CMK (cell line): ENCODE results near the gene ADGRB2.

Experiments used
- DNase-seq: peaks from one replicate; pipeline ENCODE4 v3.0.0-alpha.2; 2010; ENCODE audit warnings: low read depth

Gene ADGRB2

DNA sequence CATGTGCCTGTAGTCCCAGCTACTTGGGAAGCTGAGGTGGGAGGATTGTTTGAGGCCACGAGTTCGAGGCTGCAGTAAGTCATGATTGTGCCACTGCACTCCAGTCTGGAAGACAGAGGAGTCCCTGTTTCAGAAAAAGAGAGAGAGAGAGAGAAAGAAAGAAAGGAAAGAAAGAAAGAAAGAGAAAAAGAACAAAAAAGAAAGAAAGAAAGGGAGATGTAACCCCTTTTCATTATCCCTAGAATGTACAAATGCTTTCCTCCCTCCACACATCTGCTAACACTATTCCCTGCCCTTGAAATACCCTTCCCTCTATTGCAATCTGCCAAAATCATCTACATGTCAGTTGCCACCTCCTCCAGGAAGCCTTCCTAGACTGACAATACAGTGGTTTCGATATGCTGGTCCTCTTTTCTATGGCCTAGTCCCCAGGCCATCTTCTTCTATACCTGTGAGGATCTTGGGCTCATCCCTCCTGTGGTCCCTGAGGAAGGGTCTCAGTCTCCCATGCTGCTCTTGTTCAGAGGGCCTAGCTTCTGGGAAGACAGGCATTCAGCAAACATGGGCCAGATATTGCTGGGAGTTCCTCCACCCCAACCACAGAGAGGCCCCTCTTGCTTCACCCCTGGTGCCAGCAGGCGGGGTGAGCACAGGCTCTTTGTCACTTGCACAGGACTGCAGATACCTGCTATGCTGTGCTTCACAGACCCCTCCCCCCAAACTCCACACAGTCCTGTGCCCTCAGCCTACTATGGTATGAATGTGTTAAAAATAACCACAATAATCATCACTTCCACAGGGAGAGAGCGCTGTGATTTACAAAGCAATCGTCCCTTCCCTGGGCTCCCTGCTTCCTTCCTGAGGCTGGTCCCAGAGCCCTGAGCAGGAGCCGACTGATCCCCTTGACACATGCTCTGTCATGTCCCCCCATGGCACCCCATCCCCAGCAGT, 14.1 kb downstream of the ADGRB2 start:
- no peak for DNase-seq

DNA sequence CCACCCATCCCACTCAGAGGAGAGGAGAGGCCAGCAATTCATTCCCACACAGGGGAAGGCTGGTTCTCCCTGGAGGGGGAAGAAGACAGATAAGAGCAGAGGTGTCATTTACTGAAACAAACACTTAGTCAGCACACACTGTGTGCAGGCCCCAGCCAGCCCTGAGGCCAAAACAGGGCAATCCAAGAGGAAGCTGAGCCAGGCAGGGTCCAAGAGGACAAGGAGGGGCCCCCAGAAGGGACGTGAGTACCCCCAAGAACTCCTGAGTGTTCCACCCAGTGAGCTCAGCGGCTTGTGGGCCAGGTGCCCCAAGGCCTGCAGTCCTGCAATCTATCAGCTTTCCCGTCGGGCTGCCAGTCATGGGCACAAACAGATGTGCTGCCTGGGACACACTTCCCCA, 15.8 kb downstream of the ADGRB2 start:
- no peak for DNase-seq

DNA sequence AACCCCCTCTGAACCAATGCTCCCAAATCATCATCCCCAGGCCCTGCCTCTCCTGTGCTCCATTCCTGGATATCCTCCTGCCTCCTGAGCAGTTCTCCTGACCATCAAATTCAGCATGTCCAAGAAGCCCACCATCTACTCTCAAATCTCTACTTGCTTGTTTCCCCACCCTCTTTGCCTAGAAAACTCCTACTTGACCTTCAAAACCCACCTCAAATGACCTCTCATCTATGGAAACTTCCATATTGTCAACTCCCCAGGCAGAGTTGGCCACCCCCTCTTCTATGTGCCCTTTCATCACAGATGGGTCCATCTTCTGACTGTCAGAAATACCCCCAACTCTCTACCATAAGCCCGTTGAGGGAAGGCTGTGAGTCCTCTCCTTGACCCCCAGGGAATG, 16.8 kb downstream of the ADGRB2 start:
- no peak for DNase-seq

DNA sequence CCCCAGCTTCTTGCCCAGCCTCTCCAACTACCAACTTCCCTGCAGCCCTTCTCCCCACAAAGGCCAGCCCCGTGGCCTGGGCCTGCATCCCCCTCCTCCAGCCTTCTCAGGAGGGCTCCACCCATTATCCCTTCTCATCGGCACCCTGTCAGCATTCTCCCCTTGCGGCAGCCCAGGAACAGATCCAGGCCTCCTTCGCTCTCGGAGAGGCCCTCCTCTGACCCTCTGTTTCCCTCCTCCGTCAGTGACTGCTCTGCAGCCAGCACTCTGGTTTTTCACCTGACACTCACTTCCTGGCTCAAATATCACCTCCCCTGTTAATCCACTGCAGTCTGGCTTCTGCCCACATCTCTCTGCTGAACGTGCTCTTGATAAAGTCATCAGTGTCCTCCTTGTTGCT, 17.5 kb downstream of the ADGRB2 start:
- no peak for DNase-seq

DNA sequence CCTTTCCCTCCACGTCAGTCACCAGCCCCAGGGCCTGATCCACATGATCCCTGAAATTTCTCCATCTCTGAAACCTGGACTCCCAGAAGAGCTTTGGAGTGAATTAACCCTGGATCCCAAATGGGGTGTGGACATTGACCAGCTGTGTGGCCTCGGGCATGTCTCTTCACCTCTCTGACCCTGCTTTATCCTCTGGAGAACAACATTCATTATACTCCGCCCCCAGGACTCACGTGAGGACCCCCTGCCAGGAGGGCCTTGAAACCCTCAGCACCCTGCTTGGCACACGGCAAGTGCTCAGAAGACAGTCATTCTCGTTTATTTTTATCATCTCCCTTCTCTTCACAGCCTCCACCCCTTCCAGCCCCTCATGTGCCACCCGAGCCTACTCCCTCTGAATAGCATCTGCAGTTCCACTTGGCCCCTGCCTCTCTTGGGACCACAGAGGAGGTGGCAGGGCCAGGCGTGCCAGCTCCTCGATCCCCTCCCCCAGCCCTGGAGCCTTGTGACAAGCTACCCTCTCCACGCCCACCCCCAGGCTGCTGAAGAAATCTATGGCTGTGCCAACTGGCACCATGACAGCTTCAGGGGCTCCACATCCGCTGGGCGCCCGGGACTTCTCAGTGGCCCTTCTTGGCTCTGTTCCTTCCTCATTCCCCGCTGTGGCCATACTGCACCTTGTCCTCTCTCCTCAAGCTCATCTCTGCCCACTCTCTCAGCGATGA, 18.0 kb downstream of the ADGRB2 start:
- DNase-seq: no peak

DNA sequence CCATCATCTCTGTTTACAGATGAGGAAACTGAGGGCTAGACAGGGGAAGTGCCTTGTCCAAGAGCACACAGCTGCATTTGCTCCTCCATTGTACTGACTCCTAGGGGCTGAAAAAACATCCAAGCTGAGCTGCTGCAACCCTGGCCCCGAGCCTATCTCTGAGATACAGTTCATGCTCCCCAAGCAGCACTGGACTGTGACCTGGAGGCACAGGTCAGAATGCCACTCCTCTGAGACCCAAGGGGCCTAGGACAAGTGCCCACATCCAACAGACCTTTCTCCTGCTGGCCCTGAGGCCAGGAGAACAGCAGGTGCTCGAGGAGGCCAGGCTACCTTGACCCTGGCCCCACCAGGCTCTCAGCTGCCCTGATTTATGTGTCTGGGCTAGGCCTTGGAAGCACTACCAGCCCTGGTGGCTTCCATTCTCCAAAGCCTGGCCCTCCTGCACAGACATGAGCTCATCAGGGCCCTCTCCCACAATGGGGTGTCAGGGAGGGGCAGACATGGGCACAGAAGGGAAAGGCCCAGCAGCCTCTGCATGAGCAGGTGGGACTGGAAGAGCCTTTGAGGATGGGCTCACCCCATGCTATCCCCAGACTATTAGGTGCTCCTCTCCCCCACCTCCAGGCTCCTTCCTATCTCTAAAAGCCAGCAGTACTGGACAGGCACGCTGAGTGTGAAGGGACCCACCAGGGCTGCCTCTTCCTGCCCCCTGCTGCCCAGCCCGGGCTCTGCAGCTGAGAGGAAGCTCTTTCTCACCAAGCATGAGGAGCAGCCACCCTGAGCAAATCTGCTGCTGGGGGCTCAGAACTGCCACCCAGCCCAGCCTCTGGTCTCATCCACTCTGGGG, 18.8 kb downstream of the ADGRB2 start:
- no peak for DNase-seq

DNA sequence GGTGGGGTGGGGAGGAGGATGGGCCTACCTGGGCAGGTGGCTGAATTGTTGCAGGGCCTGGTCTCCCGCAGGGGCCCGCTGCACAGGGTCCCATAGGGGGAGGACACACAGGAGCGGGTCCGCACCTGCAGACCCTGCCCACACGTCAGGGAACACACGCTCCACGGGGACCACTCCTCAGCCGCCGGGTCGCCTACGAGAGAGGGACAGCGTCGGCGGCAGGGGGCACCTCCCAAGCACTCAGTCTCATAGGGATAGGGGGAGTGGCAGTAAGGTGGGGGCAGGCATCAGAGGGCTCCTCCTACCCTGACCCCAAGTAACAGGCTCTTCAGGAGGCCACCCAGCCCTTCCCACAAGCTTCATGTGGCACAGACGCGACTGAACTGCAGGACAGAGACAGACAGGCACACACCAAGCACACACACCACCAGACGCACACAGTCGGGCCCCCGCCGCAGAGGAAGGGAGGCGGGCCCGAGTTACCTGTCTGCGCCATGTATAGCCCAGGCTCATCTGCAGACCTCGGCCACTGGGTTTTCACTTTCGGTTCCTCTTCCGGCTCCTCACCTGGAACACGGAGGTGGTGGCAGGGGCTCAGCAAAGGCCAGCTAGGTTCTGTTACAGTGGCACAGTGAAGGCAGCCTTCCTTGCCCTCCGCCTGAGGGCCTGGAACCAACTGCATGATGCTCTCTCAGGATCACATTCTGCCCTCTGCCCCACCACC, 19.8 kb downstream of the ADGRB2 start:
- no peak for DNase-seq

DNA sequence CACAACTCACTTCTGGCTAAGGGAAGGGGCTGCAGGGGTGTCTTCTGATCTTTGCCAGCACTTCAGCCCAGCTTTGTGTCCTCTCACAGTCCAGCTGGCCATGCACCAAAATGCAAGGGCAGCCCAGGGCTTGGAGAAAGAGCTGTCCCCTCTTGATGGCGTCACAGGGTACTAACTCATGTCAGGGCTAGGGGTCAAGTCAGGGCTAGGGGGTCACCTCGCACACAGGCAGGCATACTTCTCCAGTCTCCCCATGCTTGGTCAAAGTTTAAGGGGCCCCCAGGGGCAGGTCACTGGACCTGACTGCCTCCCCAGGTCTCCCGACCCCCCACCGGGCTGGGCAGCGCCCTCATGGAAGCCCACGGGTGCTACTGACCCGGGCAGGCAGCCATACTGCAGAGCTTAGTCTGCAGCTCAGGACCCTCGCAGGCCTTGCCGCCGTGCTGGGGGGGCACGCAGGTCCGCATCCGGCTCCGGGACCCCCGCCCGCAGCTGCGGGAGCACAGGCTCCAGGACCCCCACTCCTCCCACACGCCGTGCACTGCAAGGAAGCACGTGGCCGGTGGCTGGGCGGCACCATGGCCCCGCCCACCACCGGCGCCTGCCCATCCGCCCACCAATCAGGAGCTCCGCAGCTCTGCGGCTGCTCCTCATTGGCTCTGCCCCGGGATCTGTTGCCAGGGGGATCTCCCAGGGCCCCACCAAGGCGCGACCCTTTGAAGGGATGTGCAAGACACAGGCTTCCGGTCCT, 21.5 kb downstream of the ADGRB2 start:
- DNase-seq: no peak

DNA sequence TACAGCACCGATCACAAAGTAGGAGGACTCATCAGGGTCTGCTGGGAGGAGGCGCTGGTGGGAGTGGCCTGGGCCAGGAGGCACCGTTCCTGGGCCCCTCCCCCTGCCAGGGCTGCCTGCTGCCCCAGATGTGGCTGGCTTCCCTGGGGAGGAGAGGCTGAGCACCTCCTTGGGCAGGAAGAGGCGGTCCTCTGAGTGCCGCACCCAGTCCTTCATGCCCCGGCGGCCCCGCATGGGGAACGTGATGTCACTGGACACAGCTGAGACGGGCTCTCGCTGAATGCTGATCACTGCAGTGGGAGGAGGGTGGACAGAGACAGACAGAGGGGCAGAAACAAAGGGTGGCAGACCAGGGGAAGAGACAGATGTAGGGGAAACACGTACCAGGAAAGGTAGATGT, 24.8 kb downstream of the ADGRB2 start:
- no peak for DNase-seq

DNA sequence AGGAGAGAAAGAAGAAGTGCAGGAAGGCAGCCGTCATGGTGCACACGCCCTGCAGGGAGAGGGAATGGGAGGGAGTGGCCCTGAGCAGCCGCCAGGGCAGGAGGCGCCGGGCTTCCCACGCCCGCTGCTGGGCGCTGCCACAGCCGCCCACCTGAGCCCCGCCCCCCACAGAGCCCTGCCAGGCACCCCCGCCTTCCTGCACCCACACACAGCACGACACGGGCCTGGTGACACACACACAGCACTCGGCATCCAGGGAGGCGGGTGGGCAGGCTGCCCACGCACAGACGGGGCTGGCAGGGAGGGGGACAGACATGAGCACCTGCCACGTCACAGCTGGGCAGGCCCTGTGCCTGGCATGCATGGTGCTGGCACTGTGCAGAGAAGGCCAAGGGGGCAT, 27.5 kb downstream of the ADGRB2 start:
- DNase-seq: no peak

DNA sequence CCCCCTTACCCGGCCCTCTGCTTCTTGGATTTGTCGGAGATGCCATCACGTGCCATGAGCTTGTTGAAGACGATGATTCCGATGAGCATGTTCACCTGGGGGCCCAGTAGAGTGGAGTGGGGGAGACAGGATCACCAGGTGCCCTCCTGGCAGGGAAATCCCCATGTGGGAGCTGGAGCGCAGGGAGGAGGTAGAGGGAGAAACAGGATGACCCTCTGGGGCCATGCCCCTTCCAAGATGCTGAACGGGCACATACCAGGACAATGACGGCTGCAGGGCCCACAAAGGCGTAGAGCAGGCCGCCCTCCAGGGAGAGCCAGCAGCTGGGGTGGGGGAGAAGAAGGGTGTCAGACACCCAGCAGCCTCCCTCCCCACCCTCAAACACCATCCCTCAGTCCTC, 28.6 kb downstream of the ADGRB2 start:
- DNase-seq: no peak

DNA sequence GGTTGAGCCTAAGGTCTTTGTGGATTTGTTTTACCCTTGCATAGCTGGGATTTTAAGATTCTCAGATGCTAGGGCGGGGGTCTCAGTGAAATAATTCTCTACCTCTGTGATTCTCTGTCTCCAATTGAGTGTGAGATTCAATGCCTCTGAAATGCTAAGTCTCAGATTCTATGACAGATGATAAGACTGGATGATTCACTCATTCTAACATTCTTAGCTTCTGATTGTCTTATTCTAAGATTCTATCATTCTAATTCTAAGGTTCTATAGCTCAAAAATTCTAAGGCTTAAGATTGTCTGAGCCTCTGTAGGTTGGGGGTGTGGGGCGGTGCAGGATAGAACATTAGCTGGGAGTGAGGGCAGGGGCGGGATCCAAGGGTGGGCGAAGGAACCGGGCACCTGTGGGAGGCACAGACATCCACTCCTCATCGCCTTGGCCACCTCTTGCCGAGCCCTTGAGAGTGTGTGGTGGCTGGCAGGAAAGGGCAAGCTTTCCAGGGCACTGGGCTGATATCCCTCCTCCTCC, 29.5 kb downstream of the ADGRB2 start:
- no peak for DNase-seq

DNA sequence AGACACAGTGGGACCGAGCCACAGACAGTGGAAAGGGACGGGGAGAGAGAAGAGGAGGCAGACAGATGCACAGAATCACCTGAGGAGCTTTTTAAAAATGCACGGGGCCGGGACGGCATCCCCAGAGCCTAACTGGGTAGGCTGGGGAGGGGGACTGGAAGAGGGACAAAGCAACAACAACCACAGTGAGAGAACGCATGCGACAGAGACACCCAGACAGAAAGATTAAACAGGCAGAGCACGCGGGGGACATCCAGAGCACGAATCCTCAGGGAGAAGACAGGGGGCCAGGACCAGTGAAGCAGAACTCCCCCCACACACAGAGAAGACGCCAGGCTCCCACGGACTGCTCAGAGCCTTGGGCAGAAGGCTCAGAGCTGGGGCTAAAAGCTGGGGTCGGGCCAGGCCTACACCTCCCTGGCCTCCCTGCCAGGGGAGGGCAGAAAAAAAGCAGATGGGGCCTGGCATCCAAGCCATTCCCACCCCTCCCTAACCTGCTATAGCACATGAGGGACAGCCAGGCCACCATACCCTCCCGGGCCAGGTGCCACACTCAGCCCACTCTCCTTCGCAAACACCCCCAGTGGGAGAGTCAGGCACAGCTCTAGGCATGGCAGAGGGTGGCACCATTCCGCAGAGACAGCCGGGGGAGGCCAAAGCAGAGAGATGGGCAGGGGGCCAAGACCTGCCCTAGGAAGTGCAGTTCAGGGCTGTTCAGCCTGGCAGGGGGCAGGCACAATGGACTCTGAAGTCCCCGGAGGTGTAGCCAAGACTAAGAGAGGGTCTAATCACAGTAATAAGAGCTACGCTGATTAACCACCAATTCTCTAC, 30.5 kb downstream of the ADGRB2 start:
- DNase-seq: no peak

DNA sequence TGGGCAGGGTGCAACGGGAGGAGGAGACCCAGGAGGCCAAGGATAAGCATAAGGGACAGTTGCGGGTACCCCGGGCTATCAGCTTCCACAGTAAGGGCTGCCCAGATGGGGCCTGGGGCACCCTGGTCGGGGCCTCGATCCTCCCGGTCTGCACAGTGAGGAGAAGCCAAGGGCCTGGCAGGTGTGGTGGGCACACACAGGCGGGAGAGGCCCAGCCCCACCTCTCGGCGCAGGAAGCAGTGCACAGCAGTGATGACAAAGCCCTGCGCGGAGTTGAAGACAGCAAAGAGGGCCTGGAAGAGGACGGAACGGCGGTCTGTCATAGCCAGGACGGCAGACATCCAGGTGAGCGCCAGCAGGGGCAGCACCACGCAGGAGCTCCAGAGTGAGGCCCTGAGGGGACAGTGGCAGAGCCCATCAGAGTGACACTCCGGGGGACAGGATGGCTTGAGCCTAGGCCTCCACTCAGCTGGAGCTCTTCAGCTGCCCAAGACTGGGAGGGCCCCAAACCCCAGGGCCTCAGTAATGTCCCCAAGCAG, 31.3 kb downstream of the ADGRB2 start:
- DNase-seq: no peak

DNA sequence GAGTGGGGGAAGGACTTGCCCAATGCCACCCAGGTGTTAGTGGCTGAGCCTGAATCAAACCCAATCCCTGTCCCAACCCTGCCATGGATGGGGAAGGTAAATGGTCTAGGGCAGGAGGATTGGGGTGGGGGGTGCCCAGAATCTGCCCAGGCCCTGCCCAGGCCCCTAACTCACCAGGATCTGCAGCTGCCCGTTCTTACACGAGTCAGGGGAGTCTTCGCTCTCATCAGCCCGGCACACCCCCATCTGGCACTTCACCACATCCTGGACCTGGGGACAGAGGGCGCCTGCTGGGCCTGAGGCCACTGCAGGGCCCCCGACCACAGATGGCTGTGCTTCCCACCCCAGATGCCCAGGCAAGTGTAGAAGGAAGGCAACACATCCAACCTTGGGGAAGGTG, 31.8 kb downstream of the ADGRB2 start:
- DNase-seq: no peak

DNA sequence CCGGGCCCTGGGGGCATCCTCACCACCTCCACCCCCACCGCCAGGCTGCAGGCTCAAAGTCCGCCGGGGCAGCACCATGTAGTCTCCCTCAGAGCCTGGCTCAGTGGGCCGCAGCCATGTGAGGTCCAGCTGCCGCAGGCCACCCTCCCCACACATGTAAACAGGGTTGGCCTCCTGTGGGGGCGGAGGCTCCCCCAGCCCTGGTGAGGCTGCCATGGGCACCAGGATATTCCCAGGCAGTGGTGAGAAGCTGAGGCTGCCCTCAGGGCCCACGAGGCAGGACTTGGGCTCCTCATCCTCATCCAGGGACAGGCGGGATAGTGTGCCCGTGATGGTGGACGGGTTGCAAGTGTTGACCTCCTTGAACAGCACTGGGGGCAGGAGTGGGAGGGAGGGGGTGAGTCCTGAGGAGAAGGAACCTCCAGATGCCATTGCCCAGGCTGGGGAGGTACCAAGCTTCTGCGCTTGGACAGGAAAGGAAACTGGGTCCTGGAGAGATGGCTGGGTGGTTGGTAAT, 33.0 kb downstream of the ADGRB2 start:
- no peak for DNase-seq

DNA sequence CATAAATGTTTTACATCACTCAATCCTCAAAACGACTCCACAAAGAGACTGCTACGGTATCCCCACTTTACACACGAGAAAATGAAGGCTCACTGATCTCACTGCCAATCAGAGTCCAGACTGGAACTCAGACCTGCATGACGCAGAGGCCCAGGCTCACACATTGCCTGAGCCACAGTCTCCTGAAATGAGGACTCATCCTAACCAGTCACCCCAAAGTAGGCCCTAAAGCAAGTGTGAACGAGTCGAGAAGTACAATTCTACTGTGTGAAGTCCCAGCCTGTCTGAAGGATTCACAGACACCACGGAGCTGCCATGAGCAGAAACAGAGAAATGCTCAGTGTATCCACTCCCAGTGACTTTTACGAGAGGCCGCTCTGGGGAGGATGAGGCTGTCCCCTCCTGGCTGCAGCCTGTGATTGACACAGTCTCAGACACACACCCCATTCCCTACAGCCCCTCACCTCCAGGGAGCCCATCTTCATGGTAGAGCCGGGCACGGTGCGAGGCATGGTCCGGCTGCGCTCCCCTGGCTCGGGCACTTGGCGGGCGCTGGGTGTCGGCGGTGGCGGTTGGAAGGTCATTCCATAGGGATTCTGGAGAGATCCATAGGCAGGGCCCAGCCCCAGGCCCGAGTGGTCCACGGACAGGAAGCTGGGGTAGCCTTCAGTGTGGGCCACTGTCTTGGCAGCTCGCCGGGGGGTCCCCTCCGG, 33.6 kb downstream of the ADGRB2 start:
- DNase-seq: no peak

DNA sequence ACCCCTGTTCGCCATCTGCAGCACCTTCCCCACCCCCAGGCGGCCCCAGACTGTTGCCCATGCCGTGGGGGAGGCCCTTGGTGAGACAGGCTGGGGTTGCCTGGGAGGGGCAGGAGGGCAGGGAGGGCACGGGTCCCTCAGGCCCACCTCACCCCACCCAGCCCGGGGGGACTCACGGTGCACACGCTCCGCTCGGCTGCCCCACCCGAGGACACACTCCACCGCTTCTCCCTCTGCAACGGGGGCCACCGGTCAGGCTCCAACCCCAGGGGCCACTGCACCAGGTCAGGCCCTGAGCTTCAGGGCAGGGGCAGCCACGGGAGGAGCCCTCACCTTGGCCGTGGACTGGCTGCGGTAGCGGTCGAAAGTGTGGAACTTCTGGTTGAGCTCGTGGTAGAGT, 36.3 kb downstream of the ADGRB2 start:
- DNase-seq: no peak

DNA sequence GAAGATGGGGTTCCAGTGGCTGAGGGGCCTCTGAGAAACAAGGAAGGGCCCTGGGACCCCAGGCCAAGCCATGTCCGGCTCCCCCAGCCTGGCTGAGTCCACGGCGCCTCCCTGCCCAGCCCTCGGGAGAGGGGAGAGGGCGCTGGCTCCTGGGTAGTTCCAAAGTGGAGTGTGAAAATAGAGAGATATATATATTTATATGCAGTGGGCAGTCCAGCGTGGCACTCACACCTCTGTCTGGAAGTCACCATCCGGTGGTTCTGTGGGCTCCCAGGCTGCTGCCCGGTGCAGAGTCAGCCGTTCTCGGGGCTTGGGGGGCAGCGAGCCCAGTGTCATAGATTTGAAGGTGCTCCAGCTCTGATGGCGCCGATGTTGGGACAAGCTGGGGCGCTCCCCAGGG, 36.9 kb downstream of the ADGRB2 start:
- DNase-seq: no peak
